DMS53 treated with DMSO at 0.1 percent for 48 hours (cell line): Measurements from ENCODE around the gene SMIM9.

Experiments used
- DNase-seq: peaks from one replicate; lab custom pipeline; 2025; ENCODE audit not compliant: unreplicated experiment; lab: John Stamatoyannopoulos, UW

Gene SMIM9

GRCh38 chrX:154784149-154784995, 50.1 kb downstream of the SMIM9 start:
- DNase-seq: no peak

GRCh38 chrX:154780968-154781367, 53.5 kb downstream of the SMIM9 start:
- no peak for DNase-seq

GRCh38 chrX:154779261-154779660, 55.2 kb downstream of the SMIM9 start:
- DNase-seq: no peak

DNA sequence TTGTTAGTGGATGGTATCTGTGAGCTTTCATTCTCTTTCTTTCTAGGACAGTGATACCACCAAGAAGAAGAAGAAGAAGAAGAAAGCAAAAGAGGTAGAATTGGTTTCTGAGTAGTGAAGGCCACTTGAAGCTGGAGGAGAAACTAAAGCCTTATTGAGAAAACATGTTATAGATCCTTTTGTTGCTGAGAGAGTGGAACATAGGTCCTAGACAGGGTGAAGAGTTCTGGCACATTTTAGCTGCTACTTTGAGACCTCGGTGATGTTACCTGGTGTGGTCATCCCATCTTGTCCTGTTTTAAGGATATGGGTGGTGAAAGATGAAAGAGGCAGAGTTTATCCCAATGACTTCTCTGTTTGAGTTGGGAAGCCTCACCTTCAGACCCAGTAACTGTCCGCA, 57.7 kb downstream of the SMIM9 start:
- no peak for DNase-seq

DNA sequence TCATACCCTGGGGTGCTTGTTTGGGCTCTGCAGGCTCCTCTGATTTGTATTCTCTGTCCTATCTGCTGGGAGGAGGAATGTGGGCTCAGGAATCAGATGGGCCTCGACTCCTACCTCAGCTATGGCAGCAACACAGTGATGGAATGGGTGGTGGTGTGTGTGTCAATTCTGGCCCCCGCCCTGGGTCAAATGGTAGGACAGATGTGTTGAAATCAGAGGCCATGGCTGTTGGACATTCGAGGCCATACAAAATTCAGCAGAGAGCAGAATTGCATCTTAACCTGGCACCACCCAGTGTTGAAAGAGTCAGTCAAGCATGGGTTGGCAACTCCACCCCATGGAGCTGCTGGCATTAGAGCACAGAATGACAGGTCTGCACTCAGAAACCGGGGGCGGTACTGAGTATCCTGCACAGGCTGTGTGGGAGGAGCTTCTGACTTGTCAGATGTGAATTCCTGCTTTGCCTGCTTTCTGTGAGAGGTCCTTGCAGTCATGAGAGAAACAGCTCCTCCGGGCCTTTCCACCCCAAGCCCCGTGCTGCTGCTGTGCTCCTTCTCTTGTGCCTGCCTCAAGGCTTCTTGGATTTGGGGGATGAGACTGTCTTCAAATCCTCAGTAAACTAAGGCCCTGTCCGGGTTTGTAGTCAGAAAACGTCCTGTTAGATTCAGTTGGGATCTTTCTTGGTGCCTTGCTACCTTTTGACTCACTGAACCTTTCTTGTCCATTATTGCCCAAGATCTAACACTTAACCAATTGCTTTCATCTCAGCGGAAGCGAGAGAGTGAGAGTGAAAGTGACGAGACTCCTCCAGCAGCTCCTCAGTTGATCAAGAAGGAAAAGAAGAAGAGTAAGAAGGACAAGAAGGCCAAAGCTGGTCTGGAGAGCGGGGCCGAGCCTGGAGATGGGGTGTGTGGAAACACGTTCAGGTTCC, 58.8 kb downstream of the SMIM9 start:
- peak; percentile 26 for DNase-seq

GRCh38 chrX:154774622-154775021, 59.8 kb downstream of the SMIM9 start:
- peak; percentile 63 for DNase-seq
